Measurements from ENCODE around the gene COX6B1.
A peak's percentile ranks its signal among the peaks of the same experiment; 100 is the strongest.
"Not testable (repeated sequence)": the region's sequence is repeated elsewhere in the genome, so short reads cannot be mapped to it uniquely, and the experiment has no call there.

Gene COX6B1

DNA sequence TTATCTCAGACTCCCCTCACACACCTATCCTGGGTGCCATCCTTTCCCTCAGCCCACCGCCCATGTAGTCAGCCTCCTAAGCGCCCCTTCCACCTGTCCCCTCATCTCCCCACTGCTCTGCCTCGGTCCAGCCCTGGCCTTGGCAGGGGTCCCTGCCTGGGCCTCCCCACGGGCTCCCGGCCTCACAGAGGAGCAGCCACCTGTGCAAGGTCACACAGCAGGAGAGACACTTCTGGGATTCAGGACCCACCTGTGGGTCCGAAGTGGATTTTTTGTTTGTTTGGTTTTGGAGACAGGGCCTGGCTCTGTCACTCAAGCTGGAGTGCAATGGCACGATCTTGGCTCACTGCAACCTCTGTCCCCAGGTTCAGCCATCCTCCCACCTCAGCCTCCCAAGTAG is 17.5 kb downstream of the COX6B1 start:
- DNase-seq (ENCODE audit: low read depth in 2 of 2): no peak

DNA sequence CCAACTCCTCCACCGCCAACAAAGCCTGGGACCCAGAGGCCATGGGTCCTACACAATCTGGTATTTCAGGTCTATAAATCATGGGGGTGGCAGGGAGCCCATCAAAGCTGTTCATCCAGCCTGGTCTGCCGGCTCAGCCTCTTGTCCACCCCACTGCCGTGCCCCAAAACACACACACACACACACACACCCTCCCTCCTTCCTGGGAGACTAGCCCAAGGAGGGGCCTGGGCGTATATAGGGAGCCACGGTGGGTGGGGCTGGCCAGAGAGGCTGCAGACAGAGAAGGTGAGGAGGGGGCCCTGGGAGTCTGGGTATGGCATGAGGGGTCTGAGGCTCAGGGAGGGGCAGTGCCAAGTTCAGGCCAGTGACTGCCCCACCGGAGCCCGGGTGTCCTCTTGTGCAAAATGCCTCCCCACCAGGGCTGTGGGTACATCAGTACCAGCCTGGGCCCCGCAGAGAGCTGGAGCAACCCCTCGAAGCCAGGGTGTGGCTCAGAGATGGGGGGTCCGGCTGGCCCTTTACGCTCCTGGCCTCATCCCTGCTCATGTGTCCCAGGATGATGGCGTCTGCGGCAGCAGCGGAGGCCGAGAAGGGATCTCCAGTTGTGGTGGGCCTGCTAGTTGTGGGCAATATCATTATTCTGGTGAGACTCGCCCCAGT is 18.3 kb downstream of the COX6B1 start, which contains the start of gene UPK1A:
Gene UPK1A, plus strand, starts transcription at position 267 of the 663 bp plus-strand sequence. Its CDS starts 296 bp downstream, at position 563.
- DNase-seq (ENCODE audit: low read depth in 2 of 2): no peak

DNA sequence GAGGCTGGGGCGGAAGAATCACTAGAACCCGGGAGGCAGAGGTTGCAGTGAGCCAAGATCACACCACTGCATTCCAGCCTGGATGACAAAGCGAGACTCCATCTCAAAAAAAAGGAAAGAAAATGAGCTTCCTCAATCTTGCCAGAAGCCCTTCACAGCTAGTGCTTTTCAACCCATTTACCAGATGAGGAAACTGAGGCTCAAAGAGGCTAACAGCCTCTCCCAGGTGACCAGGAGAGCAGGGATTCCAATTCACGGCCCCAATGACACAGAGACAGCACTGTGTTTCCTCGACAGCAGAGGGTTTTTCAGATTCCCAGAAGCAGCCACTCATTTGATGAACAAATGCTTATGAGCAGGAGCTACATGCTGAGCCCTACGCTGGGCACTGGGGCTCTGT is 21.4 kb downstream of the COX6B1 start:
- no peak for DNase-seq (ENCODE audit: low read depth in 2 of 2)

DNA sequence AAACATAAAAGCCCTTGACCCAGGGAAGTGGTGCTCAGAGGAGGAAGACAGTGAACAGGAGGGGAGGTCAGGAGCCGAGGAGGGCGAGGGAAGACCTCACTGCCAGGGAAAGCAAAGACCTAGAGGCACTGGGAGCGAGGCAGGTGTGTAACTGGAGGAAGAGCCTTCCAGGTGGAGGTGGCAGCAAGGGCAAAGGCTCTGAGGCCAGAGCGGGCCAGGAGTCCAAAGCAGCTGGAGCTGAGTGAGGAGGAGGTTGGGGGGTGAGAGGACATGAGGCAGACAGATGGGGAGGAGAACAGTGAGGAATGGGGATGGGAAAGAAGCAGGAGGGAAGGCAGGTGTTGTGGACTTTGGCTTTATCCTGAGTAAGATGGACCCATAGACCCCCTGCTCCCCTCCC is 21.9 kb downstream of the COX6B1 start:
- no peak for DNase-seq (ENCODE audit: low read depth in 2 of 2)

DNA sequence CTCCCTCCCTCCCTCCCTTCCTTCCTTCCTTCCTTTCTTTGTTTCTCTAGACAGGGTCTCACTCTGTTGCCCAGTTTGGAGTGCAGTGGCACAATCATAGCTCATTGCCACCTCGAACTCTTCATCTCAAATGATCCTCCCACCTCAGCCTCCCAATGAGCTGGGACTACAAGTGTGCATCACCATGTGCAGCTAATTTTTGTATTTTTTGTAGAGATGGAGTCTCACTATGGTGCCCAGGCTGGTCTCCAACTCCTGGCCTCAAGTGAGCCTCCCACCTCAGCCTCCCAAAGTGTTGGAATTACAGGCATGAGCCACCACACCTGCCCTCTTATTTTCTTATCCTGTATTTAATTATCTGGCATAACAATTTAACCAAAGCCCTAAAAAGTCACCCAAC is 22.6 kb downstream of the COX6B1 start:
- no peak for DNase-seq (ENCODE audit: low read depth in 2 of 2)

DNA sequence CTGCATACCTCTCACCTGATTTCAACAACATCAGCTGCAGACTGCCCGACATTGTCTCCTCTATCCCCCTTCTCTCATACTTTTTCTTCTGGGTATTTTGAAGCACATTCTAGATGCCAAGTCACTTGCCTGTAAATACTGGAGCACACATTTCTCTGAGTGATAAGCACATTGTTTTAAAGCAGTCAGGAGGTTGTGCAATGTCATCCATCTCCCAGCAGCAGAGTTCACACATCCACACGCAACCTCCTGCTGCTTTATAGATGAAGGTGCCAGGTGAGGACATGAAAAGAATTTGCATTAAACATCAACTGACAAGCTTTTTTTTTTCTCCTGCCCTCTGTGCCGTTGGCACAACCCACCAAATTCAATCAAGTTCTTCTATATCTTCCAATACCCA is 23.7 kb downstream of the COX6B1 start:
- no peak for DNase-seq (ENCODE audit: low read depth in 2 of 2)

DNA sequence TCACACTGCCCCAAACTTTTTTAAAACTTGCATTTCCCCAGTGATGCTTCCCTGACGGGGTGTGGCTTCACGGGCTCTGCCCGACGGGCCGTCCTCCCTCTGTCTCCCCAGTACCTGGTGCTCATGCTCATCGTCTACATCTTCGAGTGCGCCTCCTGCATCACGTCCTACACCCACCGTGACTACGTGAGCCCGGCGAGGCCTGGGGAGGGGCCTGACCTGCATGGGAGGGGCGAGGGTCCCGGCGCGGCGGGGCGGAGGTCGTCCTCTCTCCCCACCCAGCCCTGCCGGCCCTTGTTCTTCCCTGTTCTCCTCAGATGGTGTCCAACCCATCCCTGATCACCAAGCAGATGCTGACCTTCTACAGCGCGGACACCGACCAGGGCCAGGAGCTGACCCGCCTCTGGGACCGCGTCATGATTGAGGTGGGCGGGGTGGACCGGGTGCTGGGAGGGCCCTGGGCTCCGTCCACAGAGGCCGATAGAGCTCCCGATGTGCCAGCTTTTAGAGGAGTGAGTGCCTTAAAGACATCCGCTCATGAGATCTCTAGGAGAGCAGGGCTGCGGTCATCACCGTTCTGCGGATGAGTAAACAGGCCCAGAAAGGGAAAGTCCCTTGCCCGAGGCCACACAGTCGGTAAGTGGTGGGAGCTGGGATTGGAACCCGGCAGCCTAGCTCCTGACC is 25.1 kb downstream of the COX6B1 start:
- DNase-seq (ENCODE audit: low read depth in 2 of 2): no peak

DNA sequence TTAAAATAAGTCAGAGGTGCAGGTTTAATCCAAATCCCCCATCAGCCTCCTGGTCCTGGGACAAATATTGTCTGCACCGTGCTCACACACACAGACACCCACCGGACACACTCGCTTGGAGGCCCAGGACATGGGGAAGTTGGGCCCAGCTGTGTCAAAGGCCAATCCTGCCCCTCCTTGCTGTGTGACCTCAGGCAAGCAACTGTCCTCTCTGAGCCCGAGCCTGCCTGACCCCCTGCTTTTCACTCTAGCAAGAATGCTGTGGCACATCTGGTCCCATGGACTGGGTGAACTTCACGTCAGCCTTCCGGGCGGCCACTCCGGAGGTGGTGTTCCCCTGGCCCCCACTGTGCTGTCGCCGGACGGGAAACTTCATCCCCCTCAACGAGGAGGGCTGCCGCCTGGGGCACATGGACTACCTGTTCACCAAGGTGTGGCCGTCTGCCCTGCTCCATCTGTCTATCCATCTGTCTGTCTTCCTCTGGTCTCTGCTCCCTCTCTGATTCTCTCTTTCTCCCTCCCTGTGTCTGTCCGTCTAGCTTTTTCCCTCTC is 27.5 kb downstream of the COX6B1 start:
- DNase-seq (ENCODE audit: low read depth in 2 of 2): no peak

DNA sequence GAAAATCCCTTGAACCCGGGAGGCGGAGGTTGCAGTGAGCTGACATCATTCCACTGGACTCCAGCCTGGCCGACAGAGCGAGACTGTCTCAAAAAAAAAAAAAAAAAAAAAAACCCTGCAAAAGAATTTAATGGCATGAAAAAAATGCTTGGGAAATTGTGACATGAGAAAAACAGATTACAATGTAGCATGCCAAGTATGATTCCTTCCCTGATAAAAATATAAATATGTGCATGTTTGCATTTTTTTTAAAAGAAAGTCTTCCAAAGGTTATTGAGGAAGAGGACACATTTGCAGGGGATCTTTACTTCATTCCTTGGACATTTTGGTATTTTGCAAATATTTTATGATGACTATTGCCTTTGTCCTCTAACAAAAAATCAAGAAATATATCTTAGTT is 41.7 kb downstream of the COX6B1 start:
- no peak for DNase-seq (ENCODE audit: low read depth in 2 of 2)

DNA sequence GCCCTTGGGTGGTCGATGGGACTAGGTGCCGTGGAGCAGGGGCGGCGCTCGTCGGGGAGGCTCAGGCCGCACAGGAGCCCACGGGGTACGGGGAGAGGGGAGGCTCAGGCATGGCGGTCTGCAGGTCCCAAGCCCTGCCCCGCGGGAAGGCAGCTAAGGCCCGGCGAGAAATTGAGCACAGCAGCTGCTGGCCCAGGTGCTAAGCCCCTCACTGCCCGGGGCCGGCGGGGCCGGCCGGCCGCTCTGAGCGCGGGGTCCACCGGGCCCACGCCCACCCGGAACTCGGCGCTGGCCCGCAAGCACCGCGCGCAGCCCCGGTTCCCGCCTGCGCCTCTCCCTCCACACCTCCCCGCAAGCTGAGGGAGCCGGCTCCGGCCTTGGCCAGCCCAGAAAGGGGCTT is 43.0 kb downstream of the COX6B1 start:
- not testable (repeated sequence) for DNase-seq (ENCODE audit: low read depth in 2 of 2)

DNA sequence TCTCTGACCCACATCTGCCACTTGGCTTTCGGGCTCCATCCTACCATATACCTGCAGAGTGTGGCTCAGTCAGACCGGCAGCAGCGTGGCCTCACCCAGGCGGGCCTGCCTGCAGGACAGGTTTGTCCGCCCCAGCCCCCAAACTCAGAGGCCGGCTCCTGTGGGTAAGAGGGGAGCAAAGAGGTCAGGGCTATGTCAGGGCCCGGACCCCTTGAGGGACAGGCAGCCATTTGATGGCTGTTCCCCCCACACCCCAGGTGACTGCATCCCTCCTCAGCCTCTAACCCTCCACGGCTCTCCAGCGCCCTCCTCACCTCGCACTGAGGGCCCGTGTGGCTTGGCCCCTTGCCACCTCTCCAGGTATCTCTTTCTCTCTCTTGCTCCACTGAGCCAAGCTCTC is 43.9 kb downstream of the COX6B1 start:
- DNase-seq (ENCODE audit: low read depth in 2 of 2): no peak

DNA sequence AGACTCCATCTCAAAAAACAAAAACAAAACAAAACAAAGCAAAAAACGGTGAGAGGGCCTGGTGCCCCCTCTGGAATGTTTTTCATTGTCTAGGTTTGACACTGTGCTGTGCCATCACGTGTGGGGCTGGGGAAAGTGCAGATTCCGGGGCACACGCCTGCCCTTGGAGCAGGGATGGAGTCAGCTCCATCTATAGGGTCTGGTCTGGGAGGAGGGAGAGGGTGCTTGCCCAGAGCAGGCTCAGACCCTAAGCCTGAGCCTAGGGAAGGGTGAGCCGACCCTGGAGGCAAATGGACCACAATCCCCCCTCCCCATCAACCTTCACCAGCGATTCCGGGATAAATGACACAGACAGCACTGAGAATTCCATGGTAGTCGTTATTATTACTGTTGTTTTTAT is 45.3 kb downstream of the COX6B1 start:
- DNase-seq (ENCODE audit: low read depth in 2 of 2): no peak

DNA sequence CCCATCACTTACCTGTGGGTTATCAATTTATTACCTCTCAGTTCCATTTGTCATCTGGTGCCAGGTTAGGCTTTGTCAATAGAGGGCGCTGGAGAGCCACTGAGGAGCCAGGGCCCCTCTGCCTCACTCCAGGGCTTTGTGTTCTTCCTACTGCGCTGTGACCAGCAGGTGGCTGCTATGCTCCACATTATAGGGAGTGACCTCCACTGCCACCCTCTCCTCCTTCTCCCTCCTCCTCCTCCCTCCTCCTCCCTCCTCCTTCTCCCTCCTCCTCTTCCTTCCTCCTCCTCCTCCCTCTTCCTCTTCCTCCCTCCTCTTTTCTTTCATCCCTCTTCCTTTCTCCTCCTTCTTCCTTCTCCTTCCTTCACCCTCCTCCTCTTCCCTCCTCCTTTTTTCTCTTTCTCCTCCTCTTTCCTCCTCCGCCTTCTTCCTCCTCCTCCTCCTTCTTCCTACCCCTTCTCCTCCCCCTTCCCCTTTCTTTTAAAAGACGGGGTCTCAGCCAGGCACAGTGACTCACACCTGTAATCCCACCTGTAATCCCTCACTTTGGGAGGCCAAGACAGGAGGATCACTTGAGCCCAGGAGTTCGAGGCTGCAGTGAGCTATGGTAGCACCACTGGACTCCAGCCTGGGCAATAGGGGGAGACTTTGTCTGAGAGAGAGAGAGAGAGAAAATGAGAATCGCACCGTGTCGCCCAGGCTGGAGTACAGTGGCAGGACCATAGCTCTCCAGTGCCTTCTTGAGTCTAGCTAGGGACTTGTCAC is 45.9 kb downstream of the COX6B1 start:
- DNase-seq (ENCODE audit: low read depth in 2 of 2): peak; percentile 38 to 51

DNA sequence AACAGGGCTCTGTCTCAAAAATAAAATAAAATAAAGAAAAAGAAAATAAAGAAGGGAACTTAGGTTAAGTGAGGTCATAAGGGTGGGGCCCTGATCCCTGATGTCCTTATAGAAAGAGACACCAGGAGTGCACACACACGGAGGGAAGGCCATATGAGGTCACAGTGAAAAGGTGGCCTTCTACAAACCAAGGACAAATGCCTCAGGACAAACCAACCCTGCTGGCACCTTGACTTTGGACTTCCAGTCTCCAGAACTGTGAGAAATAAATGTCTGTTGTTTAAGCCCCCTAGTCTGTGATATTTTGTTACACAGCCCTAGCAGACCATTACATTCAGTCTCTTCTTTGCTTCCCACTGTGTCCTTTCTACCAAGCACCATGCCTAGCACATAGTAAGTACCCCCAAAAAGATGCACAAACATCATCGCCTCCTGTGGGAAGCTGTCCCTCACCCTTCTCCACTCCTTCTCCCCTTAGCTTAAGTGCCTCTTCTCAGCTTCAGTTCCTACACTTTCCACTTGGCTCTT is 47.8 kb downstream of the COX6B1 start:
- no peak for DNase-seq (ENCODE audit: low read depth in 2 of 2)

DNA sequence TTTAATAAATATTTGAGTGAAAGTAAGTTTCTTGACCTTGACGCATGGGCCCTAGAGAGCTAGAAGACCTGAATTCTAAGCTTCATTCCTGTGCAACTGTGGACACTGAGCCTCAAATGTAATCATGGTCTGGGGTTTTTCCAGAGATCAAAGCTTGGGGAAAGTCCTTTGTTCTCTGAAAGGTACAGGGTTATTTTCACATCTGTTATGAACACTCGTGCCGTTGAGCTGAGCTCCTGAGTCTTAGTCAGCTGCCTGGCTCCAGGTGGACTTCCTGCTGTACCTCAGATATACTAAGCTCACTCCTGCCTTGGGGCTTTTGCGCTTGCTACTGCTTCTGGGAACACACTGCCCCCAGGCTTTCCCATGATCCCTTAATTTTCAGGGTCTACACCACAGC is 48.7 kb downstream of the COX6B1 start:
- no peak for DNase-seq (ENCODE audit: low read depth in 2 of 2)

DNA sequence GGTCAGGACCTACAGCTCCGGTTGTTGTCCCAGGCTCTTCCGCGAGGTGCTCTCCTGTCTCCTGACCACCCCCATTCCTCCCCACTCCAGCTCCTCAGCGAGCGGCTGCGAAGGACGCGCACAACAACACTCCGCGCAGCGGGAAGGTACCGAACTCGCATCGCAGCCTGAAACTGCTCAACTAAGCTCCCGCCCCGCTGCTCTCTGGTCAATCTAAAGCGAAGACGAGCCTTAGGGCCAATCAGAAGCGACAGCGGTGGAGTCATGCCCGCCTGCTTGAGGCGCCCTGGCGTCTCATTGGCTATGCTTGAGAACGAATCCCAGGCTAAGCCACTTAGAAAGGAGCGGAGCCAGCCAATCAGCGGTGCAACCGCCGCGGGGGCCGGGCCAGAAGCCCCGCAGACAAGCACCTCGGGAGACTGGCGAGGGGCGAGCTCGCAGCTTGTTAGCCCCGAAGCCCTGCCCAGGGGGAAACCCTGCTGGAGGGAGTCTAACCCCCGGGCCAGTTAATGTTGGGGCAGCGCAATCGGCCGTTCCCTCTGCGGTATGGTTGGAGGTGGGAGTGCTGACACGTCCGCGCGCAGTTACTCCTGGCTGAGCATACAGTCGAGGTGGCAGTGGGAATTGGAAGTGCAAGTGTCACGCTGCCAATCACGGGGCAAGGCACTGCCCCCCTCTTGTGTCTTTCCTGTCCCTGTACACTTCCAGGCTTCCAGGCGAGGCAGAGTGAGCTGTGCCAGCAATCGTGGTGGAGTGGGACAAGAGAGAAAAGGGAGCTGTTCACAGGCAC is 54.3 kb downstream of the COX6B1 start:
- peak; percentile 91 for DNase-seq (ENCODE audit: low read depth in 2 of 2)

DNA sequence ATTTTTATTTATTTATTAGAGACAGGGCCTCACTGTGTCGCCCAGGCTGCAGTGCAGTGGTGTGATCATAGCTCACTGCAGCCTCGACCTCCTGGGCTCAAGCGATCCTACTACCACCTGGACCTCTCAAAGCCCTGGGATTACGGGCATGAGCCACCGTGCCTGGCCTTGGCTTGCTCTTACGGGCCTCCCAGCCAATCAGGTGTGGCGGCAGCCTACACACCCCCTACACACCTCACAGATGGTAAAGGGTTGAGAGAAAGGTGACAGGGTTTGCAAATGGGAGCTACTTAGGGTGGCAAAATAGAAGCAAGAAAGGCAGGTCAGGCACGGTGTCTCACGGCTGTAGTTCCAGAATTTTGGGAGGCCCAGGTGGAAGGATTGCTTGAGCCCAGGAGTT is 55.2 kb downstream of the COX6B1 start:
- no peak for DNase-seq (ENCODE audit: low read depth in 2 of 2)

DNA sequence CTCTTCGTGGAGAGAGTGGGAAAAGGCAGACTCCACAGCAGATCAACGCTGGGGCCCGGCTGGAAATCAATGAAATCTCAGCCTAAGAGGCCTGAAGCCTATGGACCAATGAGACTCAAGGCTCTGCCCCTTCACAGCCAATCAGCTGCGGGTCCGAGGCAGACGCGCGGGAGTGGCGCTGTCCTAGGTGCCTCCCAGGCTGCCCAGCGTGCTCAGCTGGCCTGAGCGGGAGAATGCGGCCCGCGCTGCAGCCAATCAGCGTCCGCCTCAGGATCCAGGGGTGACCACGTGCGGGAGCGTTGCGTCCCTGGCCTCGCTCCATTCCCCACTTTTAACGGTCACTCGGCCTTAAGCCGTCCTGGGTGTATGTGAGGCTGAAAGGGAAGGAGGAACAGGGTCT is 56.1 kb downstream of the COX6B1 start, which contains the start of gene ZBTB32:
Gene ZBTB32, plus strand, starts transcription at position 341 of the 400 bp plus-strand sequence. CDS start 10,069 bp downstream, outside the sequence.
- DNase-seq (ENCODE audit: low read depth in 2 of 2): no peak

All from fibroblast of skin of left biceps (primary cell).